ENCODE measurements around the gene MED1. TPM values are rescaled to one million over a fixed set of nuclear protein-coding genes. Genes with fewer than 3 reads are reported as not detected.

Gene MED1
- polyA plus RNA-seq, 1 donor (not counting 4 experiments of a cell fraction or from before 2014, with no cell fraction given) = 31.1 TPM

GRCh38 chr17:39404542-39405378 lies 46.3 kb downstream of the MED1 start:
- Histone ChIP-seq H3K27ac (ENCODE audit: control insufficient read depth, insufficient read depth, low read length) (peak overlapping the region; percentile 71), H3K4me3 (ENCODE audit: control insufficient read depth in 2 of 3, extremely low read depth in 1 of 3, insufficient read depth in 2 of 3, low read depth in 1 of 3, low read length in 3 of 3) (no peak overlapping the region), H3K9ac (ENCODE audit: control insufficient read depth, extremely low read depth, insufficient read depth, low read length) (peak overlapping the region; percentile 42), H2AFZ (ENCODE audit: control insufficient read depth, low read length) (no peak overlapping the region), H4K20me1 (ENCODE audit: control insufficient read depth, extremely low read depth, insufficient read depth, low read length) (no peaks in the 10 kb centered on the region), H3K4me1 (ENCODE audit: control insufficient read depth, extremely low read depth, insufficient read depth, low read length) (peaks cover 19% of the 10 kb centered on the region), H3K9me3 (ENCODE audit: control insufficient read depth, low read depth, low read length) (no peaks in the 10 kb centered on the region), H3K27me3 (ENCODE audit: control insufficient read depth, extremely low read depth, insufficient read depth, low read length) (no peaks in the 10 kb centered on the region), H3K79me2 (ENCODE audit: control insufficient read depth, insufficient read depth, low read length) (peaks cover 1% of the 10 kb centered on the region), H3K36me3 (ENCODE audit: control insufficient read depth in 2 of 2, extremely low read depth in 1 of 2, insufficient read depth in 2 of 2, low read length in 2 of 2) (peaks cover 14 to 23% of the 10 kb centered on the region in 2 experiments), H3K9me1 (ENCODE audit: control insufficient read depth, extremely low read depth, insufficient read depth, low read length) (no peaks in the 10 kb centered on the region), H3K4me2 (ENCODE audit: control insufficient read depth, extremely low read depth, insufficient read depth, low read depth, low read length) (peak overlapping the region; percentile 43)
- FAIRE-seq = peak; percentile 76
- dilution Hi-C loops (cut with MboI; ENCODE audit: extremely low pct_ligation_motif_present, low sequenced_read_pairs) = no loop called here
- no peak for TF ChIP-seq EZH2 (IDR thresholded peaks at IDR 0.05; ENCODE audit: low read length)
- TF ChIP-seq CTCF (optimal IDR thresholded peaks at IDR 0.05 in 1 of 3, IDR thresholded peaks at IDR 0.05 in 1 of 3, conservative IDR thresholded peaks at IDR 0.05 in 1 of 3; ENCODE audit: extremely low read depth in 1 of 3, insufficient read depth in 2 of 3, low read length in 3 of 3) = peak in 2 of 3 experiments; percentile 5 to 18
- peak; percentile 17 for DNase-seq (ENCODE audit: low read depth, low spot score)

- no peak for FAIRE-seq
- no peak overlapping the region for H2AFZ ChIP-seq (ENCODE audit: control insufficient read depth, low read length)
- peaks cover 5 to 8% of the 10 kb centered on the region in 2 experiments for H3K36me3 ChIP-seq (ENCODE audit: control insufficient read depth in 2 of 2, extremely low read depth in 1 of 2, insufficient read depth in 2 of 2, low read length in 2 of 2)
- no peak overlapping the region for H3K4me3 ChIP-seq (ENCODE audit: control insufficient read depth in 2 of 3, extremely low read depth in 1 of 3, insufficient read depth in 2 of 3, low read depth in 1 of 3, low read length in 3 of 3)
- H4K20me1 ChIP-seq (ENCODE audit: control insufficient read depth, extremely low read depth, insufficient read depth, low read length) = no peaks in the 10 kb centered on the region
- dilution Hi-C loops (cut with MboI; ENCODE audit: extremely low pct_ligation_motif_present, low sequenced_read_pairs) = no loop called here
- peak overlapping the region; percentile 19 for H3K4me2 ChIP-seq (ENCODE audit: control insufficient read depth, extremely low read depth, insufficient read depth, low read depth, low read length)
- H3K27me3 ChIP-seq (ENCODE audit: control insufficient read depth, extremely low read depth, insufficient read depth, low read length) = no peaks in the 10 kb centered on the region
- H3K9me3 ChIP-seq (ENCODE audit: control insufficient read depth, low read depth, low read length) = no peaks in the 10 kb centered on the region
- H3K9me1 ChIP-seq (ENCODE audit: control insufficient read depth, extremely low read depth, insufficient read depth, low read length) = no peaks in the 10 kb centered on the region
- H3K79me2 ChIP-seq (ENCODE audit: control insufficient read depth, insufficient read depth, low read length) = peaks cover 3% of the 10 kb centered on the region
- no peak overlapping the region for H3K27ac ChIP-seq (ENCODE audit: control insufficient read depth, insufficient read depth, low read length)
- H3K9ac ChIP-seq (ENCODE audit: control insufficient read depth, extremely low read depth, insufficient read depth, low read length) = no peak overlapping the region
- peaks cover 19% of the 10 kb centered on the region for H3K4me1 ChIP-seq (ENCODE audit: control insufficient read depth, extremely low read depth, insufficient read depth, low read length)
- no peak for DNase-seq (ENCODE audit: low read depth, low spot score)
- no peak for TF ChIP-seq CTCF (optimal IDR thresholded peaks at IDR 0.05 in 1 of 3, IDR thresholded peaks at IDR 0.05 in 1 of 3, conservative IDR thresholded peaks at IDR 0.05 in 1 of 3; ENCODE audit: extremely low read depth in 1 of 3, insufficient read depth in 2 of 3, low read length in 3 of 3)
- TF ChIP-seq EZH2 (IDR thresholded peaks at IDR 0.05; ENCODE audit: low read length) = no peak
Observed at GRCh38 chr17:39402890-39403605, 48.0 kb downstream of the MED1 start.
